Ovary (tissue), 3 donors: ENCODE results near the gene PBX4.

ENCODE experiments used
- CTCF ChIP-seq, 3 donors: fragments of 450-650 bp in 2 of 3; fragments of 200-600 bp in 1 of 3; IDR thresholded peaks; one replicate each; pipeline versions ENCODE4 v1.5.1 to v1.8.0; 2016 to 2022; ENCODE audit warnings: antibody characterized with exemption in 3 of 3, mild to moderate bottlenecking in 1 of 3
- EP300 ChIP-seq: sonication (generic); formaldehyde crosslinking; IDR thresholded peaks from one replicate; pipeline ENCODE4 v1.6.1; 2017; ENCODE audit warnings: antibody characterized with exemption
- POLR2A ChIP-seq: fragments of 450-650 bp; IDR thresholded peaks from one replicate; pipeline ENCODE4 v1.6.1; 2017; ENCODE audit warnings: antibody characterized with exemption, mild to moderate bottlenecking, moderate library complexity
- donor health status: DM: no; HTN: no; CAD: no.

- TF ChIP-seq POLR2A (no peak), CTCF (IDR thresholded peaks at IDR 0.05) (no peak), EP300 (no peak)
Observed at GRCh38 chr19:19591133-19591825, 27.2 kb downstream of the PBX4 start.
